CD14-positive monocyte (primary cell): Measurements from ENCODE around the gene USP3. TPM values are rescaled to one million over a fixed set of nuclear protein-coding genes. Genes with fewer than 3 reads are reported as not detected.

Experiments used
- DNase-seq, 3 donors: peaks; one replicate each; pipeline ENCODE4 v3.0.0-alpha.2; 2011 to 2022
- H2AFZ ChIP-seq: 2 replicates; pipeline ENCODE4 v1.6.0; 2012; ENCODE audit warnings: mild to moderate bottlenecking, low read depth, low read length, inconsistent platforms; ENCODE audit not compliant: insufficient read depth, poor library complexity, severe bottlenecking
- H3K27ac ChIP-seq, 2 donors: 1 replicate in 1 of 2; 2 replicates in 1 of 2; pipeline ENCODE4 v1.5.1; 2012 to 2013; ENCODE audit warnings: low read length in 2 of 2, control low read depth in 1 of 2, inconsistent platforms in 1 of 2, low read depth in 1 of 2, mild to moderate bottlenecking in 1 of 2
- H3K27me3 ChIP-seq, 2 donors: one replicate each; pipeline versions ENCODE4 v1.6.0 to v1.6.1; 2011 to 2013; ENCODE audit warnings: low read length in 2 of 2; ENCODE audit not compliant: control insufficient read depth in 2 of 2, insufficient read depth in 2 of 2
- H3K36me3 ChIP-seq, 2 donors: replicated peaks in 1 of 2; 1 replicate in 1 of 2; 2 replicates in 1 of 2; pipeline versions ENCODE4 v1.5.1 to v1.6.1; 2012 to 2013; ENCODE audit warnings: low read length in 2 of 2, control low read depth in 1 of 2, inconsistent platforms in 1 of 2, mild to moderate bottlenecking in 1 of 2; ENCODE audit not compliant: insufficient read depth in 2 of 2, control insufficient read depth in 1 of 2
- H3K4me1 ChIP-seq, 2 donors: 1 replicate in 1 of 2; 2 replicates in 1 of 2; pipeline versions ENCODE4 v1.5.1 to v1.6.1; 2012 to 2013; ENCODE audit warnings: low read length in 2 of 2, control low read depth in 1 of 2, inconsistent platforms in 1 of 2, mild to moderate bottlenecking in 1 of 2, moderate library complexity in 1 of 2; ENCODE audit not compliant: insufficient read depth in 2 of 2, control insufficient read depth in 1 of 2
- H3K4me2 ChIP-seq: replicated peaks from 2 replicates; pipeline ENCODE3; 2012; ENCODE audit warnings: low read length, moderate library complexity, mild to moderate bottlenecking; ENCODE audit not compliant: poor library complexity, severe bottlenecking; ENCODE audit errors: extremely low read depth
- H3K4me3 ChIP-seq, 3 experiments: fragments of 200-600 bp in 1 of 3; sonication (generic) in 1 of 3; replicated peaks in 1 of 3; 1 replicate in 2 of 3; 2 replicates in 1 of 3; pipeline ENCODE4 v1.5.1; 2011 to 2013; ENCODE audit warnings: low read length in 3 of 3, mild to moderate bottlenecking in 3 of 3, control low read depth in 2 of 3, low read depth in 2 of 3, inconsistent platforms in 1 of 3, moderate library complexity in 1 of 3
- H3K79me2 ChIP-seq: 2 replicates; pipeline ENCODE4 v1.6.0; 2012; ENCODE audit warnings: mild to moderate bottlenecking, control low read depth, inconsistent platforms, low read length, moderate library complexity; ENCODE audit not compliant: insufficient read depth
- H3K9ac ChIP-seq: 2 replicates; pipeline ENCODE4 v1.6.0; 2017; ENCODE audit warnings: low read length, mild to moderate bottlenecking; ENCODE audit not compliant: insufficient read depth, poor library complexity, severe bottlenecking
- H3K9me3 ChIP-seq, 2 donors: replicated peaks in 1 of 2; 1 replicate in 1 of 2; 2 replicates in 1 of 2; pipeline versions ENCODE4 v1.5.1 to v1.6.1; 2012 to 2013; ENCODE audit warnings: low read length in 2 of 2, control low read depth in 1 of 2; ENCODE audit not compliant: control insufficient read depth in 1 of 2, insufficient read depth in 1 of 2
- H4K20me1 ChIP-seq: 2 replicates; pipeline ENCODE4 v1.6.0; 2012; ENCODE audit warnings: mild to moderate bottlenecking, low read length, control low read depth, moderate library complexity; ENCODE audit not compliant: insufficient read depth
- H3K27ac Mint-ChIP-seq, 7 donors: one replicate each; pipeline ENCODE4 v1.8.0; 2020; ENCODE audit warnings: mild to moderate bottlenecking in 7 of 7, mixed read lengths in 7 of 7, moderate library complexity in 6 of 7, inconsistent platforms in 2 of 7
- H3K27me3 Mint-ChIP-seq, 3 donors: one replicate each; pipeline ENCODE4 v1.8.0; 2021 to 2022; ENCODE audit warnings: low read depth in 3 of 3, mild to moderate bottlenecking in 3 of 3, mixed read lengths in 3 of 3, moderate library complexity in 3 of 3, inconsistent platforms in 1 of 3
- H3K36me3 Mint-ChIP-seq, 2 donors: one replicate each; pipeline ENCODE4 v1.8.0; 2020; ENCODE audit warnings: mixed read lengths in 2 of 2, inconsistent platforms in 1 of 2, mild to moderate bottlenecking in 1 of 2
- H3K4me1 Mint-ChIP-seq: one replicate; pipeline ENCODE4 v1.8.0; 2020; ENCODE audit warnings: mild to moderate bottlenecking, mixed read lengths
- H3K4me3 Mint-ChIP-seq, 2 donors: one replicate each; pipeline ENCODE4 v1.8.0; 2020; ENCODE audit warnings: mild to moderate bottlenecking in 2 of 2, mixed read lengths in 2 of 2, moderate library complexity in 1 of 2
- H3K9me3 Mint-ChIP-seq, 7 donors: one replicate each; pipeline ENCODE4 v1.8.0; 2020 to 2022; ENCODE audit warnings: mixed read lengths in 7 of 7, mild to moderate bottlenecking in 6 of 7, moderate library complexity in 6 of 7, inconsistent platforms in 2 of 7
- CTCF ChIP-seq: fragments of 200-600 bp; IDR thresholded peaks from one replicate; pipeline ENCODE4 v1.8.0; 2022; ENCODE audit warnings: antibody characterized with exemption, mild to moderate bottlenecking
- WGBS: methylation state at CpG from one replicate; pipeline ENCODE4 v1.1.5; 2013; ENCODE audit warnings: missing lambda C conversion rate; ENCODE audit not compliant: insufficient coverage; 5-methylcytosine and 5-hydroxymethylcytosine counted together
- intact Hi-C, 2 donors: fragments of 100-400 bp; cut with micrococcal nuclease; formaldehyde crosslinking; loops; one replicate each; pipeline versions ENCODE4 v1.15.0 to v1.15.1; 2023
- polyA plus RNA-seq, 3 donors: library from polyadenylated mRNA; depleted of rRNA in 1 of 3; unstranded in 2 of 3; stranded (reverse) in 1 of 3; fragments of 300-500 nt in 2 of 3; fragments of >200 nt in 1 of 3; fragmentation: Illumina TruSeq in 2 of 3; gene quantifications; 1 replicate in 2 of 3; 2 replicates in 1 of 3; pipeline ENCODE4 v1.2.3, GENCODE V29; 2012 to 2021

USP3 gene
- polyA plus RNA-seq, 3 donors: 91.4 to 167 (median 122) TPM

DNA sequence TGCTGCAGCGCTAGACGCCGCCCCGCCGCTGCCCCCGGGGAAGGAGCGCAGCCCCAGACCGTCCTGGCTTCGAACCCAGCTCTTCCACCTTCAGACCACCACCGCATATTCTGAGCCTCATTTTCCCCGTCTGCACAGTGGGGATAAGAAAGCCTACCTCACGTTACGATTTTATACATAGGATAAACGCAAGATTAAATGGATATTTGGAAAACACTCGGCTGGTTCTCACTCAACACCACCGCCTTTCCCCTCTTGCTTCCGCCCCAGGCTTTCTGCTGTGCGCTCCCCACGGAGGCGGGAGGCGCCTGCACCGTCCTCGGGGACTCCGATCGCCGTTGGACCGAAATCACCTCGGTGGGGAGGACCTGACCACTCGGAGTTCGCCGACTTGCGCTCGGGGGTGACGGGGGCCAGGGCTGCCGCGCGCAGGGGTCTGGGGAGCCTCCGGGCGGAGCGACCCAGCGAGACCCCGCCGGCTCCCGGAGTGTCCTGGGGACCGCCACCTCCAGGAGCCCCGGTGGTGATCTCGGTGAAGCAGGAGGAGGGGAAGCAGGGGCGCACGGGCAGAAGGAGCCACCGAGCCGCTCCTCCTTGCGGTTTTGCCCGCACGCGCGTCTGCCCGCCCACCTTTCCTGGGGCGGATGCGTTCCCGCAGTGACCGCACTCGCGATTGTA lies 96.8 kb downstream of the USP3 start:
- Mint-ChIP-seq H3K27me3 (peaks cover 2 to 10% (median 8%) of the 10 kb centered on the region in 3 donors), H3K27ac (peak overlapping the region in 5 of 7 donors; percentile 8 to 80 (median 71)), H3K9me3 (no peaks in the 10 kb centered on the region), H3K36me3 (peaks cover 3 to 9% of the 10 kb centered on the region in 2 donors), H3K4me3 (peak overlapping the region; percentile 91 to 94), H3K4me1 (peaks cover 44% of the 10 kb centered on the region)
- Histone ChIP-seq H3K9ac (peak overlapping the region; percentile 60), H2AFZ (peak overlapping the region; percentile 89), H4K20me1 (peaks cover 24% of the 10 kb centered on the region), H3K9me3 (no peaks in the 10 kb centered on the region), H3K36me3 (no peaks in the 10 kb centered on the region), H3K79me2 (no peaks in the 10 kb centered on the region), H3K4me3 (peak overlapping the region; percentile 68 to 91 (median 91)), H3K4me1 (peaks cover 35 to 49% of the 10 kb centered on the region in 2 donors), H3K27ac (peak overlapping the region; percentile 8 to 50), H3K4me2 (peak overlapping the region; percentile 89), H3K27me3 (no peaks in the 10 kb centered on the region)
- peak in 2 of 3 donors; percentile 19 to 23 for DNase-seq
- TF ChIP-seq CTCF: no peak
- under 1% methylated on average over 40 of the region's 63 CpGs for WGBS
- intact Hi-C loops: loop anchor here in 1 of 2 donors (5.0 kb wide), 1 partner anchor 781 kb away; the partner anchor contains the start of gene PCLAF

DNA sequence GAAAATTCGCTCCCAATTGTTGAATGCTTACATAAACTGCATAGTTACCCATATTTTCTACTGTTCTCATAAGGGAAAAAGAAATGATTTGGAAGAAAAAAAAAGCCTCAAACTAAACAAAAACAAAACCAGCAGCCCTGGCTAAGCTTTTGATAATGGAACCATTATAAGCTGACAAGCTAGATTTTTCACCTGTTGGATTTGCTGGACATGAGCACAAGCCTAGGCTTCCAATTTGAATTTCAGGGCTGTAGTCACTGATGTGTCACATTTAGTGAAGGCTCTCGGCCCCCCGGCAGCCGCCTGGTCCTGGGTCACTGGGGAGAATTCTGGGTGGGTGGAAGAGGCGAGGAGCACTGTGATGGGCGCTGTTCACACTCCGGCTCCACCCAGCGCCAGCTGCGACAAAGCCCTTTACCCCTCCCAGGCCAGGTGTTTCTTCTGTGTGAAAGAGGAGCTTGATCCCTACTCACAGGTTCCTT lies 97.4 kb downstream of the USP3 start:
- Mint-ChIP-seq H3K36me3 (peaks cover 3 to 11% of the 10 kb centered on the region in 2 donors), H3K4me3 (peak overlapping the region; percentile 91 to 94), H3K9me3 (no peaks in the 10 kb centered on the region), H3K4me1 (peaks cover 46% of the 10 kb centered on the region), H3K27me3 (peaks cover 2 to 10% (median 8%) of the 10 kb centered on the region in 3 donors), H3K27ac (peak overlapping the region in 1 of 7 donors; percentile 58)
- Histone ChIP-seq H3K4me2 (peak overlapping the region; percentile 89), H3K79me2 (no peaks in the 10 kb centered on the region), H3K27ac (no peak overlapping the region), H4K20me1 (peaks cover 20% of the 10 kb centered on the region), H2AFZ (peak overlapping the region; percentile 89), H3K4me1 (peaks cover 36 to 51% of the 10 kb centered on the region in 2 donors), H3K27me3 (no peaks in the 10 kb centered on the region), H3K36me3 (no peaks in the 10 kb centered on the region), H3K9me3 (no peaks in the 10 kb centered on the region), H3K9ac (peak overlapping the region; percentile 60), H3K4me3 (peak overlapping the region; percentile 68 to 91 (median 91))
- no peak for TF ChIP-seq CTCF
- 57% methylated on average over 4 of the region's 9 CpGs for WGBS
- intact Hi-C loops: loop anchor here in 1 of 2 donors (5.0 kb wide), 1 partner anchor 781 kb away; the partner anchor contains the start of gene PCLAF
- no peak for DNase-seq
